IMR-90 (cell line): ENCODE results near the gene RELL1. TPM values are rescaled to one million over a fixed set of nuclear protein-coding genes. Genes with fewer than 3 reads are reported as not detected.

Experiments used
- ATAC-seq: fragments of 200-7000 bp; cut with Tn5 transposase; 2 replicates; pipeline ENCODE4 v1.9.1; 2020; ENCODE audit warnings: low read depth, mild to moderate bottlenecking, moderate library complexity
- BruUV-seq: library from RNA; stranded (reverse); fragments of 400-500 nt; replicated peaks from 2 replicates; lab custom pipeline; 2021; lab: Mats Ljungman, UMichigan
- CTCF ChIA-PET: fragments of 300-600 bp; formaldehyde crosslinking; extraction: SDS; loops from one replicate; lab custom pipeline; 2021; ENCODE audit warnings: antibody characterized with exemption; lab: Yijun Ruan, JAX
- POLR2A ChIA-PET: fragments of 300-600 bp; sonication (Branson Sonifier 250); formaldehyde crosslinking; loops from one replicate; lab custom pipeline; 2022; ENCODE audit warnings: antibody characterized with exemption; ENCODE audit not compliant: unreplicated experiment; lab: Charles Lee
- DNase-seq: peaks from one replicate; pipeline ENCODE4 v3.0.0; 2013
- H2AFZ ChIP-seq: replicated peaks from 2 replicates; pipeline ENCODE3; 2013; ENCODE audit warnings: low read length, mild to moderate bottlenecking; ENCODE audit not compliant: poor library complexity
- H2AK5ac ChIP-seq: 2 replicates; pipeline ENCODE4 v1.6.1; 2013; ENCODE audit warnings: low read depth, low read length, inconsistent platforms
- H2AK9ac ChIP-seq: replicated peaks from 2 replicates; pipeline ENCODE3; 2013; ENCODE audit warnings: mild to moderate bottlenecking, low read depth, low read length, moderate library complexity; ENCODE audit not compliant: poor library complexity
- H2BK120ac ChIP-seq: 2 replicates; pipeline ENCODE4 v1.6.1; 2013; ENCODE audit warnings: low read depth, low read length, inconsistent platforms
- H2BK15ac ChIP-seq: 3 replicates; pipeline ENCODE4 v1.6.1; 2013; ENCODE audit warnings: low read depth, low read length, inconsistent platforms
- H2BK20ac ChIP-seq: 2 replicates; pipeline ENCODE4 v1.6.1; 2013; ENCODE audit warnings: low read depth, mild to moderate bottlenecking, inconsistent platforms, low read length, moderate library complexity
- H2BK5ac ChIP-seq: 2 replicates; pipeline ENCODE4 v1.6.1; 2013; ENCODE audit warnings: mild to moderate bottlenecking, low read depth, low read length, inconsistent platforms; ENCODE audit not compliant: poor library complexity, severe bottlenecking
- H3K14ac ChIP-seq: replicated peaks from 2 replicates; pipeline ENCODE4 v1.6.1; 2013; ENCODE audit warnings: low read depth, low read length, inconsistent platforms
- H3K18ac ChIP-seq: 2 replicates; pipeline ENCODE4 v1.6.1; 2013; ENCODE audit warnings: low read depth, low read length, control low read depth
- H3K23ac ChIP-seq: 2 replicates; pipeline ENCODE4 v1.6.1; 2013; ENCODE audit warnings: low read depth, low read length, inconsistent platforms
- H3K27ac ChIP-seq: 2 replicates; pipeline ENCODE4 v1.5.1; 2013; ENCODE audit warnings: mild to moderate bottlenecking, control low read depth, low read length; ENCODE audit not compliant: insufficient read depth
- H3K27me3 ChIP-seq: 2 replicates; pipeline ENCODE4 v1.6.1; 2013; ENCODE audit warnings: low read length; ENCODE audit not compliant: control insufficient read depth, insufficient read depth
- H3K36me3 ChIP-seq: 2 replicates; pipeline ENCODE4 v1.6.1; 2013; ENCODE audit warnings: low read length, mixed read lengths; ENCODE audit not compliant: control insufficient read depth, insufficient read depth
- H3K4ac ChIP-seq: 2 replicates; pipeline ENCODE4 v1.6.1; 2013; ENCODE audit warnings: low read depth, low read length, inconsistent platforms
- H3K4me1 ChIP-seq: 2 replicates; pipeline ENCODE4 v1.6.1; 2013; ENCODE audit warnings: low read length, mixed read lengths; ENCODE audit not compliant: control insufficient read depth, insufficient read depth
- H3K4me2 ChIP-seq: 2 replicates; pipeline ENCODE4 v1.6.1; 2013; ENCODE audit warnings: low read depth, mild to moderate bottlenecking, control low read depth, low read length, moderate library complexity
- H3K4me3 ChIP-seq: 2 replicates; pipeline ENCODE4 v1.5.1; 2013; ENCODE audit warnings: low read depth, mild to moderate bottlenecking, control low read depth, low read length, moderate library complexity; ENCODE audit not compliant: insufficient read depth
- H3K56ac ChIP-seq: 2 replicates; pipeline ENCODE4 v1.6.1; 2013; ENCODE audit warnings: low read length, inconsistent platforms; ENCODE audit not compliant: insufficient read depth; ENCODE audit errors: extremely low read depth
- H3K79me1 ChIP-seq, 2 experiments: 2 replicates each; pipeline ENCODE4 v1.6.1; 2013; ENCODE audit warnings: low read length in 2 of 2, inconsistent platforms in 1 of 2, low read depth in 1 of 2
- H3K9ac ChIP-seq: 2 replicates; pipeline ENCODE4 v1.6.1; 2013; ENCODE audit warnings: low read depth, low read length, control low read depth
- H3K9me1 ChIP-seq: 2 replicates; pipeline ENCODE4 v1.6.1; 2013; ENCODE audit warnings: low read length, inconsistent platforms; ENCODE audit not compliant: insufficient read depth
- H3K9me3 ChIP-seq: 2 replicates; pipeline ENCODE4 v1.6.1; 2013; ENCODE audit warnings: low read length; ENCODE audit not compliant: control insufficient read depth, insufficient read depth
- H4K20me1 ChIP-seq: 2 replicates; pipeline ENCODE4 v1.6.1; 2013; ENCODE audit warnings: low read length, inconsistent platforms; ENCODE audit not compliant: insufficient read depth
- H4K5ac ChIP-seq: 2 replicates; pipeline ENCODE4 v1.6.1; 2013; ENCODE audit warnings: mild to moderate bottlenecking, low read depth, low read length, control low read depth
- H4K8ac ChIP-seq, 2 experiments: 2 replicates each; pipeline ENCODE4 v1.6.1; 2013; ENCODE audit warnings: low read depth in 2 of 2, low read length in 2 of 2, control low read depth in 1 of 2, inconsistent platforms in 1 of 2
- H4K91ac ChIP-seq: 2 replicates; pipeline ENCODE4 v1.6.1; 2013; ENCODE audit warnings: low read depth, low read length, inconsistent platforms; ENCODE audit not compliant: insufficient read depth
- FOS ChIP-seq: fragments of 150-350 bp; IDR thresholded peaks from 2 replicates; pipeline ENCODE4 v1.6.1; 2016; ENCODE audit warnings: low read depth, low read length
- POLR2A ChIP-seq: IDR thresholded peaks from 2 replicates; pipeline ENCODE4 v1.6.1; 2012; ENCODE audit warnings: mild to moderate bottlenecking, low read depth, low read length
- RAD21 ChIP-seq: IDR thresholded peaks from 2 replicates; pipeline ENCODE4 v1.6.1; 2012; ENCODE audit warnings: low read length, improper control_type of control experiment
- RCOR1 ChIP-seq: IDR thresholded peaks from 2 replicates; pipeline ENCODE4 v1.6.1; 2012; ENCODE audit warnings: mild to moderate bottlenecking, low read length, improper control_type of control experiment; ENCODE audit not compliant: insufficient replicate concordance
- RFX5 ChIP-seq: IDR thresholded peaks from 2 replicates; pipeline ENCODE4 v1.8.0; 2012; ENCODE audit warnings: low read depth, mild to moderate bottlenecking, low read length, moderate library complexity
- SMC3 ChIP-seq: fragments of 150-350 bp; IDR thresholded peaks from 2 replicates; pipeline ENCODE4 v1.6.1; 2016; ENCODE audit warnings: low read depth, mild to moderate bottlenecking, antibody characterized with exemption, low read length, moderate library complexity
- WGBS, 2 experiments: methylation state at CpG; one replicate each; pipeline versions ENCODE4 v1.1.5 to v1.1.7; 2013; ENCODE audit warnings: missing lambda C conversion rate in 2 of 2; ENCODE audit not compliant: insufficient read length in 1 of 2; ENCODE audit errors: extremely low coverage in 2 of 2; 5-methylcytosine and 5-hydroxymethylcytosine counted together
- dilution Hi-C: fragments of 300-500 bp; cut with HindIII; formaldehyde crosslinking; loops from one replicate; pipeline ENCODE4 v1.14.3; 2018; ENCODE audit warnings: low sequenced_read_pairs; ENCODE audit not compliant: unreplicated experiment
- in situ Hi-C: fragments of 300-500 bp; cut with MboI; formaldehyde crosslinking; loops from 3 replicates; pipeline ENCODE4 v1.14.3; 2019; ENCODE audit warnings: low sequenced_read_pairs, inconsistent platforms, mixed read lengths
- intact Hi-C: fragments of 100-400 bp; cut with micrococcal nuclease; formaldehyde crosslinking; loops from 2 replicates; pipeline ENCODE4 v1.10.0; 2022
- polyA plus RNA-seq, 3 experiments: library from polyadenylated mRNA; depleted of rRNA; stranded (reverse); fragments of >200 nt; gene quantifications; 2 replicates each; pipeline ENCODE4 v1.2.3, GENCODE V29; 2012; ENCODE audit warnings: low replicate concordance in 1 of 3
- total RNA-seq: library from RNA; depleted of rRNA; stranded (reverse); fragments of >200 nt; gene quantifications from 2 replicates; pipeline ENCODE4 v1.2.3, GENCODE V29; 2012
- TF ChIP-seq, protein P1 (sequence below): fragments of 150-350 bp; IDR thresholded peaks from 2 replicates; pipeline ENCODE4 v1.6.1; 2016; ENCODE audit warnings: low read depth, mild to moderate bottlenecking, low read length, moderate library complexity, borderline replicate concordance
- TF ChIP-seq, protein P2 (sequence below): fragments of 150-350 bp; IDR thresholded peaks from 2 replicates; pipeline ENCODE4 v1.6.1; 2017; ENCODE audit warnings: mild to moderate bottlenecking, antibody characterized with exemption, low read length, low read depth

The RELL1 gene
- total and polyA plus RNA-seq, 2 of the 4 experiments (the other 2 are of a cell fraction) = 6.8 to 39.6 TPM

DNA sequence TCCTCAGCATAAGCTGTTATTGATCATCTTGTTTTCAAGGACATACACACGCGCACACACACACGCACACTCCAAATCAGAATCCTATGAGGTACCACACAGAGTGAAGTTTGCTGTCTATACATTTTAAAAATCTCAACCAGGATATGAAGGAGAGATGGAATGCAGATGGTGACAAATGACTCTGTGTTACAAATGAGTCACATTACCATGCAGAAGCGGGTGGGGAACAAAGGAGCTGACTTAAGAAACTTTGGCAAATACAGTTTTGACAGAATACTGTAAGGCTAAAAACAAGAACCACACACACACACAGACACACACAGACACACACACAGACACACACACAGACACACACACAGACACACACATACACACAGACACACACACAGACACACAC lies 81.7 kb downstream of the RELL1 start:
- POLR2A ChIA-PET = no interaction called here
- H3K9me3 ChIP-seq = no peaks in the 10 kb centered on the region
- CTCF ChIA-PET = interaction anchor here (1.0 to 2.8 kb wide), 2 partner anchors 13 to 197 kb away, joined by 4 to 16 read pairs; no protein-coding TSS in a partner anchor
- H4K5ac ChIP-seq = no peak overlapping the region
- H4K91ac ChIP-seq = no peak overlapping the region
- H2AK5ac ChIP-seq = peak overlapping the region; percentile 74; the same call in 1 of the 2 replicates
- no peak for TF ChIP-seq RCOR1
- no peak for TF ChIP-seq SMC3
- TF ChIP-seq RAD21 = no peak
- no peak for TF ChIP-seq RFX5
- TF ChIP-seq, protein P1, sequence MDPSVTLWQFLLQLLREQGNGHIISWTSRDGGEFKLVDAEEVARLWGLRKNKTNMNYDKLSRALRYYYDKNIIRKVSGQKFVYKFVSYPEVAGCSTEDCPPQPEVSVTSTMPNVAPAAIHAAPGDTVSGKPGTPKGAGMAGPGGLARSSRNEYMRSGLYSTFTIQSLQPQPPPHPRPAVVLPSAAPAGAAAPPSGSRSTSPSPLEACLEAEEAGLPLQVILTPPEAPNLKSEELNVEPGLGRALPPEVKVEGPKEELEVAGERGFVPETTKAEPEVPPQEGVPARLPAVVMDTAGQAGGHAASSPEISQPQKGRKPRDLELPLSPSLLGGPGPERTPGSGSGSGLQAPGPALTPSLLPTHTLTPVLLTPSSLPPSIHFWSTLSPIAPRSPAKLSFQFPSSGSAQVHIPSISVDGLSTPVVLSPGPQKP = no peak
- TF ChIP-seq POLR2A = no peak
- no peak for TF ChIP-seq FOS
- TF ChIP-seq, protein P2, sequence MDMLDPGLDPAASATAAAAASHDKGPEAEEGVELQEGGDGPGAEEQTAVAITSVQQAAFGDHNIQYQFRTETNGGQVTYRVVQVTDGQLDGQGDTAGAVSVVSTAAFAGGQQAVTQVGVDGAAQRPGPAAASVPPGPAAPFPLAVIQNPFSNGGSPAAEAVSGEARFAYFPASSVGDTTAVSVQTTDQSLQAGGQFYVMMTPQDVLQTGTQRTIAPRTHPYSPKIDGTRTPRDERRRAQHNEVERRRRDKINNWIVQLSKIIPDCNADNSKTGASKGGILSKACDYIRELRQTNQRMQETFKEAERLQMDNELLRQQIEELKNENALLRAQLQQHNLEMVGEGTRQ = no peak
- no CpG with 5 or more reads among the region's 4 CpGs for WGBS, 2 experiments
- no peak overlapping the region for H3K4me2 ChIP-seq
- no TSS peak for BruUV-seq
- peak; percentile 68 for DNase-seq
- no peak overlapping the region for H2AFZ ChIP-seq
- H3K4me3 ChIP-seq = no peak overlapping the region
- no peak overlapping the region for H2BK15ac ChIP-seq
- H3K18ac ChIP-seq = no peak overlapping the region
- H2BK5ac ChIP-seq = peak overlapping the region; percentile 72
- H3K36me3 ChIP-seq = no peaks in the 10 kb centered on the region
- no peak overlapping the region for H3K9ac ChIP-seq
- H3K4me1 ChIP-seq = no peaks in the 10 kb centered on the region; the same call in 1 of the 2 replicates
- no peak overlapping the region; the same call in 1 of the 2 replicates for H3K56ac ChIP-seq
- H3K79me1 ChIP-seq = no peaks in the 10 kb centered on the region
- intact Hi-C loops (no loop called here), in situ Hi-C loops (loop anchor here (10.0 kb wide), 2 partner anchors 200 to 430 kb away; no protein-coding TSS in a partner anchor), dilution Hi-C loops (no loop called here)
- no peak overlapping the region for H3K14ac ChIP-seq
- no peaks in the 10 kb centered on the region for H3K27me3 ChIP-seq
- H3K27ac ChIP-seq = no peak overlapping the region
- ATAC-seq = no peak
- peak overlapping the region; percentile 26 for H2AK9ac ChIP-seq
- no peaks in the 10 kb centered on the region for H4K20me1 ChIP-seq
- H2BK120ac ChIP-seq = no peak overlapping the region
- no peak overlapping the region for H3K4ac ChIP-seq
- no peak overlapping the region for H2BK20ac ChIP-seq
- no peaks in the 10 kb centered on the region for H3K9me1 ChIP-seq
- peak overlapping the region; percentile 44; the same call in 1 of the 2 replicates for H3K23ac ChIP-seq
- H4K8ac ChIP-seq = no peak overlapping the region
